HG02588 (cell line): ENCODE data around the gene C1QTNF5.

Experiments
- ATAC-seq: cut with Tn5 transposase; IDR thresholded peaks from one replicate; pipeline ENCODE4 v1.9.1; 2021; ENCODE audit warnings: mild to moderate bottlenecking, moderate library complexity; ENCODE audit not compliant: unreplicated experiment

The C1QTNF5 gene

DNA sequence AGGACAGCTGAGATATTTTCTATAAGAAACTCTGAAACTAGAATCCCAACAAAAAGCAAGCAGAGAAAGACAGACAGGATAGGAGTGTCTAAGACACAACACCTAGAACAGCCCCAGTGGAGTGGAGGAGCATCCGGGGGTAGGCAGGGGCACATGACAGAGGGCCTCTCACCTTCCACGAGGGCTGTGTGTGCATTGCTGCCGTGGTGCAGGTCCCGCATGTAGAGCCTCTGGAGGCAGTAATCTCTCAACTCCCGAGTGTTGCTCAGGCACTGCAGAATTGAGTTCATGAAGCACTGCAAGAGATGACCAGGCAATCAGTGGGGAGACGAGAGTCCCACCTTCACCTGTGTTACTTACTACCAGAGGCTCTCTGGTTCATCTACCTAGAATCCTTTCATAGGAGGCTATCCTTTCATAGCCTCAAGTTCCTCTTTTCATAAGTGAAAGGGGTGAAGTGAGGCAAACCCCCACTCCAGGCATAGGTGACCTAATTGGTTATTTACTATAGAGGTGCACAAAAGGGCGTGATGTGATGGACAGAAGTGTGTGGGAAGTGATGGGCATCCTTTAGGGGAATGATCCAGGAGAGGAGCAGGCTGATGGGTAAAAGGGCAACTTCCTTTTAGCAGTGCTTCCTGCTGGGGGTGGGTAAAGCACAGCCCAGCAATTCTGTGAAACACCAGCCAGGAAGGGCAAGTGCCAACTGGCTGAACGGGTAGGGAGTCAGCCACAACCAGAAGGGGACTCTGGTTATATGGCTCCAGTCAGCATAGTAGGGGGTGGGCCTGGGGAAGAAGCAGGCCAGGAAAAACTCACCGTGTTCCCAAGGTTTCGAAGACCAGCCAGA, 18.9 kb upstream of the C1QTNF5 start:
- ATAC-seq, result no peak

DNA sequence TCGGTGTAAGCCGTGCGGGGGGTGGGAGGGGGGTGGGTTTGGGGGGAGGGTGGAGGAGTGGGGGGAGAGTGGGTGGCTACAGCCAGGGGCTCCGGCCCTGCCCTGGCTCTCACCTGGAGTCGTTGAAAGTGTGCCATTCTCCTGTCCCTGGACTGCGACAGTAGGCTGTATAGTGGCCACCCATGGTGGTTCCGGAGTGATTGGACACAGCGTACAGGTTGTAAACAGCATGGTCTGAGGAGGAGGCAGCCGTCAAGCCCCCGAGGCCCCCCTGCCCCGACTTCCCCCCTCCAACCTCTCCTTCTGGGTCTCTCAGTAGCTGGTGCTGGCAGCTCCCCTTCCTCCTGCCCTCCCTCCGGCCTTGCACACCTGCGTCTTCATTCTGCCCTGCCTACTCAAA, 16.4 kb upstream of the C1QTNF5 start:
- no peak for ATAC-seq

DNA sequence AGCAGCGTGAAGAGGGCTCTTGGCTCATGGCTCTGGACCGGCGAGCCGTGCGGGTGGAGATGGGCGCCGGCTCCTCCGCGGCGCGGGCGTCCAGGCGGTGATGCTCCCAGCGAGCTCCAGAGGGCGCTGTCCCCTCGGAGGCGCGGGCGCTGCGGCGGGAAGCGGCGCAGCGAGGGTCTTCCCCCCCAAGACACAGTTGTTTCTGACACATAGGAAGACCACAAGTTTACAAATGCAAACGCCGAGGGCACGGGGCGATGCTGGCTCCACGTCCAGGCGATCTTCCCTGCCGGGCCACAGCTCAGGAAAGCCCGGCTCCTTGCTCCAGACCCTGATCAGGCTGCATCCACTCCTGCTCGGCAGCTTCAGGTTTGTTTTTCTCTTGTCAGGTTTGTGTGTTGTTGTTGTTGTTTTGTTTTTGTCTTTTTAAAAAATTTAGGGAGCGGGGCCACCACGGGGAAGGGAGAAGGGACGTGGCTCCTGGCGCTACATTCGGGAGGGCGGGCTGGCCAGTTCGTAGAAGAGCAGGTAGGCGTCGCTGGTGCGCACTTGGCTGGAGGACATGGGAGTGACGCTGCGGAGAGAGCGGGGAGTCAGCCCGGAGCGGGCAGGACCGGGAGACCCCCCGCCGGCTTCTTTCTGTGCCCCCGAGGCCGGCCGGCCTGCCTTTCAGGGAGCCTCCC, 15.8 kb upstream of the C1QTNF5 start:
- peak; percentile 54 for ATAC-seq

DNA sequence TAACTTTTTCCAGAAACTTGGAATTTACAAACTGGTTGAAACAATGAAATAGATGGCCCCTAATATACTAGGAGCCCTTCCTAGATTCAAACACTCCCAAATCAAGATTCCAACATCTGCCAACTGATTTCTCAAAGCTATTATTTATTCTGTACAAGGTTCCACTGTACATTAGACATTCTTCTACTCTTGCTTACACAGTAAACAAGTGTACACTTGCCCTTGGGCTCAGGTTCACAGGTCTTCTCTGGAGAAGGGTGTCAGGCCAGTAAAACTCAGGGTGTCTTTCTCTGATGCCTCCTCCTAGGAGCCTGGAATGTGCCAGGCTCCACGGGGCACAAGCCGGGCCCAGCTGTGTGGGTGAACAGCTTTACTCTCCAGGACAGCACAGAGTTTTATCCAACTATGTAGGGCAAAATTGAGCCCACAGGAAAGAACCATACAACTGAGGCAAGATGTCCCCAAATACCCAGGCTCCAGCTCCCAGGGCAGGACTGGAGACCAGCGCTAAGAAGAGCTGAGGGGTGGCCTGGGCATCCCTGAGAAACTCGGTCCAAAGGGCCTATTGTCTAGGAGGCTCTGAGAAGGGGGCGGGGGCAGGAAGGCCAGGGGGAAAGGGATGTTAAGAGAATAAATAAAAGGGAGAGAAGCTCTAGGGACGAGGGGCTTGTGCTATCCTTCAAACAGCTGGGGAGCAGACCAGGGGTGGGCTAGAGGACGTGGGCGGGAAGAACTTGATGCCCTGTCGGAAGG, 14.6 kb upstream of the C1QTNF5 start:
- no peak for ATAC-seq

DNA sequence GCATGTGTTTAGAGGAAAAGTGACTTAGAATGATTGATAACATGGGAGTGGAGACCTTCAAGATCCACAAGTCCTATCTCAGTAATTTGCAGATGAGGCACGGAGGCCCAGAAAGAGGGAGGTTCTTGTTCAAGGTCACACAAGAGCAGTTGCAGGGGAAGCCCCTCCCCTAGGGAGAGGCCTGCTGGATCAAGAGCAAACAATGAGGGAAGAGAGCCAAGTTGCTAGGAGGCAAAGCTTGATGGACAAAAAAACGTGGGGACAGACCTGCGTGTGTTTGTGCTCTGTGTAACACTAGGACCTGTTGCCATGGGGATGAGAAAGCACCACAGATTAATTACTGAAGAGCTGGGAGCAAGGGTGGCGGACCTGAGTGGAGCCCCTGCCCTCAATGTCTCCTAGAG, 12.2 kb upstream of the C1QTNF5 start:
- no peak for ATAC-seq

DNA sequence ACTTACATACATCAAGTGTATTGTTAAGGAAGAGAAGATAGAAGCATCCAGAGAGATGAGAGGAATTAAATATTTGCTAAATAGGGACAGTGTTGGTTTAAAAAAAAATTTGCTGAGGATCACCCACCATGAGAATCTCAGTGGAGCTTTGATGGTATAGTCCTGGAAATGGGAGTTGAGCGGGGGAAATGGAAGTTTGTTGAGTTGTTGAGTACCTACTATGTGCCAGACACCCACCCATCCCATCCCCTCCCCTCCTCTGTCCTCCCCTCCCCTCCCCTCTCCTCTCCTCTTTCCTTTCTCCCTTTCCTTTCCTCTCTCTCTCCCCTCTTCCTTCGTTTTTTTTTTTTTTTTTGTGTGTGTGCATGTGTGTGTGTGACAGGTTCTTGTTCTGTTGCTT, 10.5 kb upstream of the C1QTNF5 start:
- ATAC-seq, result no peak

DNA sequence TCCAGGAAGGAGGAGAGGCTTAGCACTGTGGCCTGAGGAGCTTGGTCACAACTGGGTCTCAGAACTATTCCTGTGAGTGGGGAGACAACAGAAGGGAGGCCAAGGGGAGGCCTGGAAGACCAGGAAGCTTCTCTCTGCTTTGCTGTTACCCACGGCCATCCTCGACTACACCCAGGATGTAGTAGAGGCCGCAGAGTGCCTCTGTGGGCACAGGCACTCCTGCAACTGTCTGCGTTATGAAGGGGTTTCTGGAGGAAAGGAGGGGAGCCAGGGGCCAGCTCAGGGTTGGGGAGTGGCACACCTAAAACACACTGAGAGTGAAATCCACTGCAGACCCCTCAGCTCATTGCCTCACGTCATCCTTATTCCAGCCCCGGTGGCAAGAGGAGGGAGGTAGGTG, 9.6 kb upstream of the C1QTNF5 start:
- ATAC-seq, result no peak

DNA sequence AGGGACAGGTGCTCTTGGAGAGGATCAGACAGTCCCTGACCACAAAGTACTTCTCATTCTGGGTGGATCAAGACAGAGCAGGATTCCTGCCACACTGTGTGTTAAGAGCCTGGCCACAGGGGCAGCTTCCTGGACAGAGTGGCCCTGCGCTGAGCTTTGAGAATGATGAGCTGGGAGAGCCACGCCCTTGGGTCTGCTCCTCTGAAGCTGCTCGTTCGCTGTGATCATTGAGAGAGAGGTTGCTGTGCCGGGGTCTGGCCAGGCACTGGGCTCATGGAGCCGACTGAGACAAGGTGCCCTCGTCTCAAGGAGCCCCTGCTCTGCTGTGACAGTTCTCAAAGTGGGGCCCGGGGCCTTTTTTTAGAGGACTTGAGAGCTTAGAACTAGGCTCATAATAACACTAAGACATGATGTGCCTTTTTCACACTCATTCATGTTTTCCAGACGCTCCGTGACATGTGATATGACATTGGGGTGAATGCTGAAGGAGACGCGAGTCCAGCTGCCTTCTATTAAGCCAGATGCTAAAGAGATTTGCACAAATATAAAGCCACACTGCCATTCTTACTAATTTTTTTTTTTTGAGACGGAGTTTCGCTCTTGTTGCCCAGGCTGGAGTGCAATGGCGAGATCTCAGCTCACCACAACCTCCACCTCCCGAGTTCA, 7.4 kb upstream of the C1QTNF5 start:
- no peak for ATAC-seq

DNA sequence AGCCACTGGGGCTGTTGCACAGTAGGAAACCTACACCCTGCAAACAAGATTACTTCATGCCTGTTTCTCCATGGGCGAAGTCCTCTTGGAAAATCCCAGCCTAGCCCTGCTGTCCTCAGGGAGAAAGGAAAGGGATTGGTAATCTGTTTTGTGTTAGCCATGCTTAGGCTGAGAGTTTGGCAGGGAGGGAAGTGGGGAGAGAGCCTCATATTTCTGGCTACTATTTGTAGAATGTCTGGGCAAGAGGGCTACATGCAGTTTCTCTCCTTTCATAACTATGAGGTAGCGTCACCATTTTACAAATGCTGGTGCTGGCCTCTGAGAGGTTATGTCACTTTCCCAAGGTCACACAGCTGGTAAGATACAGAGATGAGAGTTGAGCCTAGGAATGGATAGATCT, 6.6 kb upstream of the C1QTNF5 start:
- no peak for ATAC-seq

DNA sequence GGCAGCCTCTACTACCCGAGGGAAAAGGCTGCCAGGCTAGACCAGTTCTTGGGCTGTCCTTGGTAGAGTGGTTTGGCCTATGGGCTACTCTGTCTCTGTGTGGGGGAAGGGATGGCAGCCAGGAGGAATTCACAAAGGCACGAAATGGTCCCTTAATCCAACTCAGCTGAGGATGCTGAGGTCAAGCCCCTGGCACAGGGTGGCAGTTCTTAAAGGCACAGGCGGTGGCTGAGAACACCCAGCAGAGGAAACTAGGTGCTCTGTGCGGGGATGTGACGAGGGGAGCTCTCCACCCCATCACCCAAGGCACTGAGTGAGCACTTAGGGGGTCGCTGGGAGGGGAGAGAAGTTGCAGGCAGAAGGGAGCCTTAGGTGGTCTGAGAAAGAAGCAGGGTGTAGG, 5.9 kb upstream of the C1QTNF5 start, which contains the start of gene MFRP:
TSS of gene MFRP (minus strand) at position 101 of the 400 bp plus-strand sequence. CDS start 192 bp downstream, outside the sequence.
- no peak for ATAC-seq

DNA sequence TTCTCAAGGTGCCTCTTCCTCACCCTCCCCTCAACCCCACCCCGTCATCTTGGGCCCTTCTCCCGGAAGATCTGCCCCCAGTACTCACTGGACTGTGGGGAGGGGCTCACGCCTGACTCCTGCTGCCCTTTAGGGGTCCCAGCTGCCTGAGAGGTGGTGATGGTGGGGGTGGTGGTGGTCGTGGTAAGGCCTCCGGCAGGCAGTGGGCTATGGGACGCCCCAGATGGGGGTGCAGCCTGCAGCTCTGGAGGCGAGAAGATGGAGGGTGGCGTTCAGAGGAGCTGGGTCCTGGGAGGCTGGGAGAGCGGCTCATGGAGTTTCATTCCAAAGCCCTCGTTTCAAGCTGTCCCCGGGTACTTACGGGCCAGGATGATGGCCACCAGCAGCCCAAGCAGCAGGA, 5.0 kb upstream of the C1QTNF5 start:
- no peak for ATAC-seq

DNA sequence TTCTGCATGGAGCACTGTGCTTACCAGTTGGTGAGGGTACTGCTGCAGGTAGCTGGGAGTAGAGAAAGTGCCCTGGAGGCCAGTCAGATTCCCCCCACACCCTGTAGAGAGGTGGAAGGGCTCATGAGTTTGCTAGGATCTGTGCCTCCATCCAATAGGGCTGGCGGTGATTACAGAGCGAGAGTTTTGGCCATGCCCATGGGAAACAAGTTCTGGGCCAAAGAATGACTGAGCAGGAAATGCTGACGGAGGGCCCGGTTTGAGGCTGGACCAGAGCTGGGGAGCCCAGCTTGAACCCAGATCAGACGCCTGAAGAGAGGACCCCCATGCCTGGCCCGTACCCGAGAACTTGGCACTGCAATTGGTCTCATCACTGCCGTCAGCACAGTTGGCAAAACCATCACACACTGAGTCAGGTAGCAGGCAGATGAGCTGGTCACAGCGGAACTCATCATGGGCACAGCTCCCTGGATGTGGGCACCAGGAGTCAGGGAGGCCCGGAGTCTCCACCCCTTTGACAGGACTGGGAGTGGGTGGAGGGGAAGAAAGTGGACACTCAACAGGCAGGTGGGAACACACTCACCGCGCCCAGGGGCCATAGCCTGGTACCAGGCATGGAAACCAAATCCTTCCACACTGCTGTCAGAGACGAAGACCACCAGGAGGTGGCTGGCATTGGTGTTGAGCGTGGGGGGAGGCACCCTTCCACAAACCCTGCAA, 3.8 kb upstream of the C1QTNF5 start:
- no peak for ATAC-seq

DNA sequence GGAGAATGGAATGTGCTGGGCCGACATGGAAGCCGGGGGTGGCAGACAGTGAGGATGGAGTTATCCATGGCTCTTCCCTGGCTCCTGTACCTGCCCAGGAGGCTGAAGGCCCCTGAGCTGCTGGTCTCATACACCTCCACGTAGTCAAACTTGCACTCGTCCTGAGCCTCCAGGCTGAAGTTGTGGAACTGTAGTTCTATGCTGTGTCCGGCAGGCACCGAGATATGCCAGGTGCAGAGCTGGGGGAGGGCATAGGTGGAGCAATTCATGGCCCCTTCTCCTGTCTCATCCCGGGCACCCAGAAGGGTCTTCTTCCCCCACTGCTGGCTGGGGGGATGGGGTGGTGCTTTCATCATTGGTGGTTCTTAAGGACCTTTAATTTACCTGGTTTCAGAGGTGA, 3.0 kb upstream of the C1QTNF5 start:
- no peak for ATAC-seq

DNA sequence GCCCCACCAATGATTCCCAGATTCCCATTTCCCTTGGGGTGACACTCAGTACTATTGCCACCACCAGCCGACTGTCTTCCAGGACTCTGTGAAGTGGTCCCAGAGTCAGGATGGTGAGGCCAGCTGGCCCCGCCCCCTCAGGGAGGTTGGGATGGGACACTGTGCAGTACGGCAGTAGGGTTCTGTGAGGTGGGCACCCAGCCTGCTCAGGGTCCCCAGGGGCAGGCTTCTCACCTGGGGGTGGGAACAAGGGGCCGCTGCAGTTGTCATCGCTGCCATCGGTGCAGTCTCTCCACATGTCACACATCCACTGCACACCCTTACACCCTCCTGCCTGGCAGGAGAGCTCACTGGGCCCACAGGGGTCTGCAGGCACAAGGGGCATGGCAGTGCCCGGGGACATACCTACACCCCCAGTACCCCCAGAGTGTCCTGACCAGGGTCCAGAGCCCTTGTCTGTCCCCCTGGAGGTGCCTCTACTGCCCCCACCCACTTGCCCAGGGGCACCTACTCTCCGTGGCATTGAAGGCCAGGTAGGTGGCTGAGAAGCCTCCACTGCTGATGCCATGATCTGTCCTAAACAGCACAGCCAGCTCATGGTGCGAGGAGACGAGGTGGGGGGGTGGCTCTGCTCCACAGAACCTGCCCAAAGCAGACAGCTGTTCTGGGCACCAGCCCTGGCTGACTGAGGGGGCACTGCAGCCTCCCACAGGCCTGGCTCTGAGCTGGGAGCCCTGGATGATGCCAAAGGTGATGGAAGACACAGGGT, 1.9 kb upstream of the C1QTNF5 start:
- ATAC-seq, result no peak

DNA sequence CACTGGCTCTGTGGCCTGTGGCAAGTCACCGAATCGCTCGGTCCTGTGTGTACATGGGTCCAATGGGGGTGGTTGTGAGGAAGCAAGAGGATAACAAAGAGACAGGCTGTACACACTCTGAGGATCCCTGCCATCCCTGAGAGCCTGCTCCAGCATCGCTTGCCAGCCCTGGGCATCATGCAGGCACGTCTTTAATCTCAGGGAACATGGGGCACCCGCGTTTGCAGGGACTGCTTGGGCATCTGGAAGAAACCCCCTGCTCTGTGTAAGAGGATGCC, 1.3 kb upstream of the C1QTNF5 start:
- no peak for ATAC-seq

DNA sequence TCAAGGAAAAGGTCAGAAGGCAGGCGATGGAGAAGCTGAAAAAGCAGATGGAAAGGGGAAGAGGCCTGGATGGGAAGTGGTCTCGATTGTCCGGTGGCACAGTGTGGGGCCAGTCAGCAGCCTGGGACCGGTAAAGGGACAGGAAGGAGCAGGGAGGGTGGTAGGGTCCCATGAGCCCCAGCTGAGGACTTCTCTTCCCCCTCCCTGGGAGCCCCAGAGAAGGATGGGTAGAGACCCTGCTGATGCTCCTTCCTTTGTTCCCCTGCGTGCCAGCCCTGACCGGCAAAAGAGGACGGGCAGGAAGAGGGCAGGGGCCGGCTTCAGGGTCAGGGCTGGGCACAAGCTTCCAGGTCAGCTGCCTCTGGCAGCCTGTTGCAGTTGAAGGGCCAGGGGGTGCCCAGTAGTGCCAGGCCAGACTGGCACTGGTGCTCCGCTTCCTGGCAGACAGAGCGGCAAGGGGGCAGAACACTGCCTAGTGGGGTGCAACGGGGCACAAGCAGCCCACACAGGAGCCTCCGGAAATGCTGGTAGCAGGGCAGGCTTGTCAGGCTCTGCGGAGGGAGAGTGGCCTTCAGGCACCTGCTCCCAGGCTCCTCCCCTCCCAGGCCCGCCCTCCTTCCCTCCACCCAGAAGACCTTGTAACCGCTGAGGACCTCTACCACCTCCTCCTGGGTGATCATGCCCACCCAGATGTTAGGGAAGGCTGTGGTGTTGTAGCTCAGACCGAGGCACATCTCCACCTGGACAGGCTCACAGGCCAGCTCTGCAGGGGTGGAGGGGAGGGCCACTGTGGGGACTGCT, 739 bp upstream of the C1QTNF5 start:
- ATAC-seq, result no peak

DNA sequence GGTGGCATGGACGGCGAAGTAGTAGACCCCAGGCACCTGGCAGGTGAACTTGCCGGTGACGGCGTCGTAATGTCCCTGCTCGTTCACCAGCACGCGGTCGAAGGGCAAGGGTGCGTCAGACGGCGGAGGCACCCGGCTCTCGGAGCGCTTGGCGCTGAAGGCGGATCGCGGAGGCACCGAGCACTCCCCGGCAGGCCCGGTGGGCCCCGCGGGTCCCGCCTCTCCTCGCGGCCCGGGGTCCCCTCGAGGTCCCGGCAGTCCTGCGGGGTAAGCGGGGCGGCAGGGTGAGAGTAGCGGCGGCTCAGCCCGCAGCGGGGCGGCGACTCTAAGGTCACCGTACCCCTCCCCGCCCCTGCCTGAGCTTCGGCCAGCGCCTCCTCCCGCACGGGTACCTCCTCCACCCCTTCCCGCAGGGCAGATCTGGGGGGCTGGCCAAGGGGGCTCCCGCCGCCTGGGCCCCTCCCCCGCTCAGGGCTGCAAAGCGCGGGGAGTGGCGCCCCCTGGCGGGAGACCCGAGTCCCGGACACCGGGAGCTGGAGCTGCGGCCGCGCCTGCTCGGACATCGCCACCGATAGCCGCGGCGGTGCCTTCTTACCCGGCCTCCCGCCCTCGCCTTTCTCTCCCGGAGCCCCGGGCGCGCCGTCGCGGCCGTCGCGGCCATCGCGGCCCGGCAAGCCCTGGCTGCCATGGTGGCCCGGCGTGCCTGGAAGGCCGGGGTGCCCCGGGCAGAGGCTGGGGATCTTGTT, 921 bp downstream of the C1QTNF5 start:
- ATAC-seq, result no peak

DNA sequence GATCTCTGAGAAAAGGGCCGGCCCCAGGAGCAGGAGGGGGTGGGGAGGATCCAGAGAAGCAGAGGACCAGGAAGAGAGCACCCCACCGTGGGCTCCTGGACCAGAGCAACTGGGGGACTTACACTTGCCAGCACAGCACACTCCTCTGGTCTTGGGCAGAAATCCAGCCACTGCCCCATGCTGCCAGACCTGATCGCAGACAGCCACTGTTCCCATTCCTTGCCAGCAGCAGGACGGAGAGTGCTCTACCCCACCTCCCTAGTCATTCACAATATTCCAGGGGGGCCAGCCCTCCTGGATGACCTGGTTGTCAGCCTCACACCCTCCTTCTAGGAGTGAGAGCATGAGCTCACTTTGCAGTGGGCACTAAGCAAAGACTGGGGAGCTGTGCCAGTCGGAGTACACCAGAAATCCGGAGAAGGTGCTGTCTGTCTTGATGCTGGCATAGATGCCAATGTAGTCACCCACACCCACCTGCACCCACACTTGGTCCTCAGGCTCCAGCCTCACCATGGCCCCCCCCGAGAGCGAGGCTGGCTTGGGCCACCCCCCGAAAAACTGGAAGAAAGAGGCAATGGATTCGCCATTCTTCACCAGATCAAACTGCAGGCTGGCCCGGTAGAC, 1.6 kb downstream of the C1QTNF5 start:
- ATAC-seq, result no peak
